ENCODE results near the gene OGFOD3.
A peak's percentile ranks its signal among the peaks of the same experiment; 100 is the strongest.
"Not testable (repeated sequence)": the region's sequence is repeated elsewhere in the genome, so short reads cannot be mapped to it uniquely, and the experiment has no call there.

Gene OGFOD3

DNA sequence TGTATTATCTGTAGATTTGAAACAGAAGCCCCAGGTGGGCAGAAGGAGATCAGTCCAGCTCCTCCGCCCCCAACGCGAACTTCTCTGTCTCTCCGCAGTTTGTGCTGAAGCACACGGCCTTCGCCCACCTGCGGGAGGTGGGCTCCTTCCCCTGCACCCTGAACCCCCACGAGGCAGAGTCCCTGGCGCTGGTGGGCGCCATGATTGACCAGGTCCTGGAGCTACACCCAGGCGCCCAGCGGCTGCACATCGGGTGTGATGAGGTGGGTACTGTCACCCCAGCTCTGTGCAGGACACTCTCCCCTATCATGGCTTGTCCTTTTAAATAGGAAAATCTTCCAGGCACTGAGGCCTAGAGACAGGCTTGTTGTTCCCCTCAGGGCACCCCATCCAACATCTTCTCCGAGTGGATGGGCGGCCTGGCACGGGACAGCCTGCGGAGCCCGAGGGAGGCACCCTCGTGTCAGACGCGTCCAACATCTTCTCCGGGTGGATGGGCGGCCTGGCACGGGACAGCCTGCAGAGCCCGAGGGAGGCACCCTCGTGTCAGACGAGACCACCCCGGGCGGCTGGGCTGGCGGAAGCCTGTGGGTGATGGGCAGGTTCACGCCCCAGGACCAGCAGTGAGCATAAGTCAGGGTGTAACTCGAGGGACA, 15.3 kb upstream of the OGFOD3 start:
- no peak for DNase-seq

DNA sequence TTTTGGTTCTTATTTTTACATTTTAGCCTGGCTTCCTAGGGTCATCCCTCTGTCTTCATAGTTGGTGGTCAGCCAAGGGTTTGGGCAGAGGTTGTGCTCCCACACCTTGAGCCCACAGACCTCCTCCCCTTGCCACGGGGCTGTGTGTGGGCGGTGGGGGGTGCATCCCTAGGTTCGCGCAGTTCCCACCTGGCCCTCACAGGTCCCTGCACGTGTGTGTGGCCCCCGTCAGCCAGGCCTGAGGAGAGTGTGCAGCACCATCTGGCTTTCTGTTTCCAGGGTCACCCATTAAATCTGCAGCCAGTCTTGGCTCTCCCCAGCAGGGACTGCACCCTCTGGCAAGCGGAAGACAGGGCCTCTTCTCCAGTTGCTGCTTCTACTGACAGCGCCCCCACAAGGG, 13.6 kb upstream of the OGFOD3 start:
- no peak for DNase-seq

DNA sequence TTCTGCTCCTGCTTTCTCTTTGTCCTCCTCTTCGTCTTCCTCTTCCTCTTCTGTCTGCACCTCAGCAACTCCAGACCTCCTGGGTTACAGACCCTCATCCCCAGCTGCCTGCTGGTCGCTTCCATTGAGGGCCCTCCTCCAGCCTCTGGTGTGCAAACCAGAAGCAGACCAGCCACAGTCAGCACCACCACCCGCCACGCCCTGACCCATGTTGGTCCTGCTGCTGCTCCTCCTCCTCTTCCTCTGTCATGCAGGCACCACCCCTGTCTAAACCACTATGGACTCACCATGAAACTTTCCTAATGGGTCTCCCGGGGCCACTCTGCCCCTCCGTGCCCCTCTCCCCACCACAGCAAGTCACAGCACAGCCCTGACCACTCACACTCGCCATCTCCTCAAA, 11.4 kb upstream of the OGFOD3 start:
- DNase-seq = no peak

DNA sequence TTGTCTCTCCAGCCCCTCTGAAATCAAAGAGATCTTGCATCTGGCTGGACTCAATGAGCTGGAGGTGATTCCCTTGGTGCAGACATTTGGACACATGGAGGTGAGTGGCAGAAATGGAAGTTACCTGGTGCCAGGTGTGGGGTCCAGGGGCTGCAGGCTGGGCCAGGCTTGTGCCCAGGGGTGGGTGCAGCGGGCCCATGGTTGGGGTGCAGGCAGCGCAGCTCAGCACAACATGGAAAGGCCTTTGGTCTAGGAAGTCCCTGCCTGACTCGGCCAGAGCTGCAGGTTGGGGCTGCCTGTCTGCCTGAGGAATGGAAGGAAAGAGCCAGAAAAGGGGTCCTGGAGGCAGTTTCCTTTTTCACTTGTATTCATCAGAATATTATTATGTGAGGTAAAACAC, 10.2 kb upstream of the OGFOD3 start:
- DNase-seq = no peak

DNA sequence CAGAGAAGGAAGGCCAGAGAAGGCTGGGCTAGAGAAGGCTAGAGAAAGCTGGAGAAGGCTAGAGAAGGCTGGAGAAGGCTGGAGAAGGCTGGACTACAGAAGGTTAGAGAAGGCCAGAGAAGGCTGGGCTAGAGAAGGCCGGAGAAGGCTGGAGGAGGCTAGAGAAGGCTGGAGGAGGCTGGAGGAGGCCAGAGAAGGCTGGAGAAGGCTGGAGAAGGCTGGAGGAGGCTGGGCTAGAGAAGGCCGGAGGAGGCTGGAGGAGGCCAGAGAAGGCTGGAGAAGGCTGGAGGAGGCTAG, 6.4 kb upstream of the OGFOD3 start:
- no peak for DNase-seq

DNA sequence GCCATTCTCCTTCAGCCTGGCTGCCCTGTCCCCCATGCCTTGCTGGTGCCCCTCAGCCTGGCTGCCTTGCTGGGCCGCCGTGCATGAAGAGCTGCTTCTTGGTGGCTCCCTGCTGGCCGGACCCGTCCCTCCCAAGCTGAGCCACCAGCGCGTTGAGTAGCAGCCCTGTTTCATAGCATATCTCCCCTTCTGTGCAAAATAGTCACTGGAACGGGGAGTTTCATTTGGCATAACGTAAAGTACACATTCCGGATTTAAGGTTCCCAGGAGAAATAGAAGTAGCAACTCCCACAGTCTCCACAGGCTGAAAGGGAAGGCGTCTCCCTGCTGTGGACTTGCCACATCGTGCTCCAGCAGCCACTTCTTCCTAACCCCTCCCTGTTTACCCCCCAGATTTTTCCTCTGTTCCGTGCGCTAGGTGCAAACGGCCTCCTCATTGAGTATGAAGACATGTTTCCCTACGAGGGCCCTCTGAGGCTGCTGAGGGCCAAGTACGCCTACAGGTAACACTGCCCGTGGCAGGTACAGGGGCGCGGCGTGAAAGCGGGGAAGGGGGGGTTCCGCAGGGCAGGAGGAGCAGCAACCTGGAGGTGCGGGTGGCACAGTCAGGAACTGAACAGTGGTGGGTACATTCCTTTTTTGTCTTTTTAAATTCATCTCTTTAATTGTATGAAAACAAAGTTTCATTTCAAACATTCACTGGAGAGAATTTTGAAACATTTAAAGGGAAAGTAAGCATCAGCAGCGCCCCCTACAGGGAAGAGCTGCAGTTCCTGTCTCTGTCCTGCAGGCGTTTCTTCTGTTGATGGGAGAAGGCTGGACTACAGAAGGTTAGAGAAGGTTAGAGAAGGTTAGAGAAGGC, 5.8 kb upstream of the OGFOD3 start:
- peak; percentile 17 to 41 (median 18) for DNase-seq

DNA sequence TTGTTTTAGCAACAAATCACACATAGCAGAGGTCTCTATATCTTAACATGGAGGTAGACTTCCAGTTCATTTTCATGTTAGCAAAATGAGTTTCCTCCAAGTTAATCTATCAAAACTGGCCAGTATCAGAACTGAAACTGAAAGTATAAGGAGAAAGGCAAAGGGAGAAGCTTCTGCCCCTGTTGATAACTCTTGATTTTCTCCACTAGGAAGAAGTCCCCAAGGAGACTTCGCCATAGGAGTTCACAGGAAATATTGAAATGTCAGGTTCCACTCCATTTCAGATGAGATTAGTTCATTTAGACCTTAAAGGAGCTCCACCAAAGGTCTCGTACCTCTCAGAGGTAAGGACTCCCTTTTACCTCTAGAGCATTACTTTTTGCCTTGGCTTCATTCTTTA, 1.2 kb upstream of the OGFOD3 start:
- no peak for DNase-seq

DNA sequence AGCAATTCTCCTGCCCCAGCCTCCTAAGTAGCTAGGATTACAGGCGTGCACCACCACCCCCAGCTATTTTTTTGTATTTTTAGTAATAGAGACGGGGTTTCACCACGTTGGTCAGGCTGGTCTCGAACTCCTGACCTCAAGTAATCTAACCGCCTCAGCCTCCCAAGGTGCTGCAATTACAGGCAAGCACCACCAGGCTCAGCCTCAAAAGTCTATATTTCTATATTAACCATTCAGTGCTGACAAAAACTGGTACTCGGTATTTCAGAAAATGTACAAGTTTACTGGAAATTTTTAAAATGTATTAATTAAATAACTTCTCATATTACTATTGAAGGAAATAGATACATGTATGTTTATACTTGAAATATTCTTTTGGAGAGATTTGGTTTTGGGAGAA, 1.6 kb downstream of the OGFOD3 start:
- no peak for DNase-seq

DNA sequence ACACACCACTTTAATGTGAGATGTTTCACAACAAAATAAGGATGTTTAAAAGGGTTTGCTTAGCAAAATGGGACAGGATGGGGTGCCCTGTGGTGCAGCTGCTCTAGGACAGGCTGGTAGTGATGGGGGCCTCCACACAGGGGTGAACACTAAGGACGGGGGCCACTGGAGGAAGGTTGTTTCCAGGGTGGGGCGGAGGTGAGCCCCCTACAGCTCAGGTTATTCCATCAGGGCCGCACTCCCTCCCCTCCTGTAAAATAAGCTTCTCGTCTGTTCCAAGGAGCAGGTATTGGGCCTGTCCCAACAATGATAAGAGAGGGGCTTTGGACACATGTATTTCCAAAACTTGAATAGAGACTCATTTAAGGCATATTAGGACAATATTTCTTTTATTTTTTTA, 2.1 kb downstream of the OGFOD3 start:
- no peak for DNase-seq

DNA sequence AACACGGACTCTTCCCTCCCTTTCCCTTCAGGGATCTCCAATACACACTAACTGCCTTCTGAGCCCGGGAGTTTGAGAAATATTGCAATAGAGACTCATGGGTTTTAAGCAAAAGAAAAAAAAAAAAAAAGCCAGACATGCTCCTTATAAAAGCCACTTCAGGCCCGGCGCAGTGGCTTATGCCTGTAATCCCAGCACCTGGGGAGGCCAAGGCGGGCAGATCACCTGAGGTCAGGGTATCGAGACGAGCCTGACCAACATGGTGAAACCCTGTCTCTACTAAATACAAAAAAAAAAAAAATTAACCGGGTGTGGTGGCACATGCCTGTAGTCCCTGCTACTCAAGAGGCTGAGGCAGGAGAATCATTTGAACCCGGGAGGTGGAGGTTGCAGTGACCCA, 2.6 kb downstream of the OGFOD3 start:
- no peak for DNase-seq

DNA sequence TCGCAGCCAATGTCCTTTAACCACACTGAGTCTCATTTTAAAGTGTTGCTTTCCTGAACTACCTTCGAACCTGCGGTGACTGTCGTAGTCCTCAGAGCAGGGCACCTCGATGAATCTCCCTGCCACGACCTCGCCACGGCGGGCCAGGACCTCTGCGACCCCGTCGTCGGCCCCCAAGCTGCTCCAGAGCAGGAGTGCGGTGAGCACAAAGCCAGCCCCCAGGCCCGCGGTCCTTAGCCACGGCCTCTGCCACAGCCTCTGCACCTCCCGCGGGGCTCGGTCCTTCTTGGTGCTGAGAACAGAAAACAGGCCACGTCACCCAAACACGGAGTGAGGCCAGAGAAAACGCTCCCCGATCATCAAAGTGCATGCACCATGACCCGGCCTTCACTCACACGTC, 3.0 kb downstream of the OGFOD3 start:
- DNase-seq = no peak

DNA sequence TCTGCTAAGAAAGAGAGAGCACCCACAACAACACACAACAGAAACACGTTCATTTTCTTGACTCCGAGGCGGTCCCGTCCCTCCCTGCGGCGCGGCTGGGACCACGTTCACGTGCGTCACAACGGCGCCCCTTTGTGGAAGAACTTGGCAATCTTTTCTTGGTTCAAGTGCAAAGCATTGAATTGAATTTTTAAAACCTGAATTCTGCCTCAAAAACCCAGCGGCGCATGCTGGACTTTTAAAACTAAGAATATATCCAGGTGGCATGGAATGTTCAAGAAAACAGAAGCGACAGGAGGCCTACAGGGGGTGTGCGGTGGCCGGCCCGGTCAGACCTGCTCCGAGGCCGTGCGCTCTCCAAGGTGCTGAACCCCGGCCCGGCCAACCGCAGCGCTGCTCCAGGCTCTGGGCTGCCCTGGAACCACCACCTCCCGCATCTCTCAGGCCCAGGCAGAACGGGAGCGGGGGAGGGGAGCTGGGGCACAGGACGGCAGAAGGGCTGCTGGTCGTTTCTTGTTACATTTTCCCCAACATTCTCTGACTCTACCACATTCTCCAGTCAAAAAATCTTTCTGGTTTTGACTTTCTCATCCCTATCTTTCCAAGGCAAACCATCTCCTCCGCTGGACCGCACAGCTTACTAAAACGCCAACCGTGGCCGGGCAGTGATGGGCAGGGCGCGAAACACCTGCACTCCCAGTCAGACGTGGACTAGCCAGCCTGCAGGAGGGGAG, 3.7 kb downstream of the OGFOD3 start:
- peak; percentile 29 to 60 (median 44) for DNase-seq

DNA sequence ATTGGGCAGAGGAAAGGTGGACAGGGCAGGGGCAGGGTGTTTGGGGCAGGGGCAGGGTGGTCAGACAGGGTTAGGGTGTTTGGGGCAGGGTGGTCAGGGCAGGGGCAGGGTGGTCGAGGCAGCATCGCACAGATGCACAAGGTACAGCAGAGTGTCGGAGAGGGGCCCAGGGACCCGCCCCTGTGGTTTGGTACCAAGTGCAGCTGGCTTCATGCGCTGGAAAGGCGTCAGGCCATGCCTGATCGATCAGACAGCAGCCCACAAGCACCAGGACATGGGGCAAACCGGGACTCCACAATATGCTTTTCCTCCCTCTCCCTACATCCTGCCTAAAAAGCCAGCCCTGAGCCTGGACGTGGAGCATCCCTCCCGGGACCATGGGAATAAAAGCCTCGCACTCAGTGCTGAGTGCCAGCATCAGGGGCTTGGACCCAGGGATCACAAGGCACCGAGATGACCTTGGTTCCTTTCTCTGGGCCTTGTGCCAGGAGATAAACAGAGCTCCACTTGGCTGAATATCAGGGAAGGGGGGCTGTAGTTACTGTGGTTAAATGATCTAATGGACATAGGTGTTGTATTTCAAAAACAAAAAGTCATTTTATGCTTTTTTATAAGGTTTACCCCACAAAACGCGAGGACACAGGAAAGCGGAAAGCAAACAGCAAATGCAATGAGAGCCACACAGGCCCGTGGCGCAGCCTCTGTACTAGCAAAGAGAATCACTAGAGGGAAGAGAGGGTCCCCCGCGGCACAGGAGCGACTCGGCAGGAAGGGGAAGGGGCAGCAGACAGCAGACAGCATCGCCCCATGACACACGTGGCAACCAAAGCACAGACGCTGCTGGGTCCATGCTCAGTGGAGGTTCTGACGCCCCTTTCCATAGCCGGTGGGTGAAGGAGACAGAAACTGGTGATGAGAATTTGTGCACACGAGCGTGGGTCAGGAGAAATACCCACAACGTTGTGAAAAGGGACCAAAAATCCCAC, 5.6 kb downstream of the OGFOD3 start:
- no peak for DNase-seq

DNA sequence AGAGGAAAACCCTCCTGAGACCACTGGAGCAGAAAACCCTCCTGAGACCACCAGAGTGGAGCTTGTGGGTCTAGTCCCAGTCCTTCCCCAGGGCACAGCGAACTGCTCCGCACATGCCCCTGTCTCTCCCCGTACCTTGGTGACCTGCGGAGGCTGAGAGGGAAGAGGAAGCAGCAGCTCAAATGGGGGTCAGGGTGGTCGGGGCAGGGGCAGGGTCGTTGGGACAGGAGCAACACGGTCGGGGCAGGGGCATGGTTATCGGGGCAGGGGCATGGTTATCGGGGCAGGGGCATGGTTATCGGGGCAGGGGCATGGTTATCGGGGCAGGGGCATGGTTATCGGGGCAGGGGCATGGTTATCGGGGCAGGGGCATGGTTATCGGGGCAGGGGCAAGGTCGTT, 6.3 kb downstream of the OGFOD3 start:
- DNase-seq = not testable (repeated sequence)

DNA sequence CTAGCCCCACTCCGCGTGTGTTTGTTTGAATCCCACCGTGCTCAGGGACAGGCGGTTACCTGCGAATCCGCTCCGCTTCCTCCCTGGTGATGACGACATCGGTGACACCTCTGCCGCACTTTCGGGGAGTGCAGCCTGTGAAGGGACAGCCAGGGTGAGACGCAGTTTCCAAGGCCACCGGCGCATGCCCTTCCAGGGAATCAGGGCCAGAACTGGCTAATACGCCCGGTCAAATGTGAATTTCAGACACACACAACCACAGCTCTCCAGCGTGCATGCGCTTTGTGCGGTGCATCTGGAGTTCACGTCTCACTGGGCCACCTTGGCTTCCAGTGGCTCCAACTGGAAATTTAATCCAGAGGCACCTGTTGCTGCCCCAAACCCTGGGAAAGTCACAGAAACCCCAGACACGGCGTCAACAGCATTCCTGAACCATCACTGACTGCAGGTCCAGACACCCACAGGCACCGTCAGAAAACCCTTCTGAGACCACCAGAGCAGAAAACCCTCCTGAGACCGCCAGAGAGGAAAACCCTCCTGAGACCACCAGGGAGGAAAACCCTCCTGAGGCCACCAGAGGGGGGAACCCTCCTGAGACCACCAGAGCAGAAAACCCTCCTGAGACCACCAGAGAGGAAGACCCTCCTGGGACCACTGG, 6.9 kb downstream of the OGFOD3 start:
- no peak for DNase-seq

DNA sequence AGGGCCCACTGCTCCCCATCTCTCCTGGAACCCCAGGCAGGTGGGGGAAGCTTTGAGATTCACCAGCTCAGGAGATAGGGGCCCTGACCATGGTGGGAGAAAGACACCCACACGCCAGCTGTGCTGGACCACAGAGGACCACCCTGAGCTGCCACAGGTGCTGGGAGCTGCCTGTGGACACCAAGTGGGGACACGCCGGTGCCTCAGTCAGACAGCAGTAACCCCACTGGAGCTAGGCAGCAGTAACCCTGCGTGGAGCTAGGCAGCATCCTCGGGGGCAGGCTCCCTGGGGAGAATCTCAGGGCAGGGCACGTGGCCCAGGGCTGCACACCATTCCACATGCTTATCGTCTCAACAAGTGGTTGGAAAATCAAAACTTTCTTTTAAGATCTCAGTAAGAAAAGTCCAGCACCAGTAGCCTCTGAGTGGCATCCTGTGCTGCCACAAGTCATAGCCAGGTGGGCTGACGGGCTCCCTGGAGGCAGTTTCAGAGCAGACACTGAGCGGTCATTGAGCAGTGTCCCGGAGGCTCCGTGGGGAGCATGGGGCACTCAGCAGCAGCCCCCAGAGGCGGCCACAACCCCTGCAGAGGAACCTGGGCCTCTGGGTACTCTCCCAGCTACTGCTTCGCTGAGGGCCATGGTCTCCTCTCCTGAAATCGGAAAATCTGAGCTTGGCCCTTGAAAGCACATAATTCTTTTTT, 8.2 kb downstream of the OGFOD3 start:
- no peak for DNase-seq

DNA sequence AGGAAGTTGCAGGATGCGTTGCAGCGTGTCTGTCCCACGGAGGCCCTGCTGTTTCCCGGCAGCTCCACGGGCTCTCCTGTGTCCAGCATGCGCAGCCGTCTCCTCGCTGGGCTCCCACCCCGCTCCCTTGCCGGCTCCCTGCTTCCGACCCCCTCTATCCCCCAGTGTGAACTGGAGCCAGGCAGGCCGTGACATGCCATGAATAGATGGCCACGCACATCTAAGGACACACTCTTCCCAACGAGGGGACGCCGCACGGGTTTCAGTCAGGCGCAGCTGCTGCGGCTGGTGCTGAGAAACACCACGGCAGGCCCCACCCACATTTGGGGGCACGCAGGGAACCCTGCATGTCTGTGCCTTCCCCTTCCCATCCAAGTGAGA, 9.5 kb downstream of the OGFOD3 start:
- DNase-seq = no peak

DNA sequence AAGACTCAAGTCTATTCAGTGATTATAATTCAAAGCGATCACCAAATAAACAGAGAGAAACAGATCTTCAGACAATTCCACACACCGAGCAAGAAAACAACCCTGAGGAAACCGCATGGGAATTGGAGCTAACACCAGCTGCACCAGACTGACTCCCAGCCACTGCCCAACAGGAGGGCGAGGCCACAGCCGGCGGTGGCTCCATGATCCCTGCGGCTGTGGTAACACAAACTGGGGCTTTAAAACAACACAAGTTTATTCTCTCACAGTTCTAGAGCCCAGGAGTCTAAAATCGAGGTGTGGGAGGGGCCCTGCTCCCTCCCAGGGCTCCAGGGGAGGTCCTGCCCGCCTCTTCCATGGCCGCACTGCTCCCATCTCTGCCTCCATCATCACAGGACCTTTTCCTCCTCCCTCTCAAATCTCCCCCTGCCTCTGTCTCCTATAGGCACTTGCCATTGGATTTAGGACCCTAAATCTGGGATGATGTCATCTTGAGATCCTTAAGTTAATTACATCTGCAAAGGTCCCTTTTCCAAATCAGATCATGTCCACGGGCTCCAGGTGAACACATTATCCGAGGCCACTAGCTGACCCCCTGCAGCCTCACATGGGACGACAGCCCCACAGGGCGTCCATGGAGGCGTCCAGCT, 10.0 kb downstream of the OGFOD3 start:
- no peak for DNase-seq

DNA sequence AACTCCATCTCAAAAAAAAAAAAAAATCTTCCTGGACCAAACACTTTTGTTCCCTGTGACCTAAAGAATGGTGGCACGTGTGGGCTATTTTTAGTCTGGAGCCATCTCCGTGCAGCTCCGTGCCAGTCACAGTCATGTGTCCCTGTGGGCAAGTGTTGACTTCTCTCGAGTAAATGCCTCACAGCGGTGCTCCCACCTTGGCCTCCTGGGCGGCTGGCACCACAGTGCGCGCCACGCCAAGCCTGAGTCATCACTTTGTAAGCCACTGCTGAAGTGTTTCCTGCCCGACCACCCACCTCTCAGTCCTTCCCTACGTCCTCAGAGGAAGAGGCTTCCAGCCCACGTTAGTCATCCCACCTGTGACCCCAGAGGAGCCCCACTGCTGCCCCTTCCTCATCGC, 11.1 kb downstream of the OGFOD3 start:
- no peak for DNase-seq

DNA sequence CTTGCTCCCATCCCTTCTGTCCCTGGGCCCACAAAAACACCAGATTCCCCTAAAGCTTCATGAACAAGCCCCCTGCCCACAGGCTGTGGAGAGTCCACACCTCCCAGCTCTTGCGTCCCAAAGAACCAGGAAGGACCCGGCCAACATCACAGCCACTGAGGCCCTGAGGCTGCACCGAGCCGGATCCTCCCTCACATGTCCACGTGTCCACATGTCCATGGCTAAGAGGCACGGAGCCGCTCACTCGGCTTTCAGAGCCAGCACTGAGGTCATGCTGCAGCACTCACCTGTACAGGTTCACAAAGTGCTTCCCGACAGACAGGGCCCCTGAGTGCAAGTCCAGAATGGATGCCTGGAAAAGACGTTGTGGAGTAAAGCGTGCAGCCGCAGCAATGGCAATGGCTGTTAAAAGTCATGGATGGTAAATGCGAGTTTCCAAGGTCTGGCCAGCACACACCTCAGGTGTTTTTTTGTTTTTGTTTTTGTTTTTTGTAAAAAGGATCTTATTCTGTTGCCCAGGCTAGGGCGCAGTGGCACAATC, 12.2 kb downstream of the OGFOD3 start:
- DNase-seq = no peak

DNA sequence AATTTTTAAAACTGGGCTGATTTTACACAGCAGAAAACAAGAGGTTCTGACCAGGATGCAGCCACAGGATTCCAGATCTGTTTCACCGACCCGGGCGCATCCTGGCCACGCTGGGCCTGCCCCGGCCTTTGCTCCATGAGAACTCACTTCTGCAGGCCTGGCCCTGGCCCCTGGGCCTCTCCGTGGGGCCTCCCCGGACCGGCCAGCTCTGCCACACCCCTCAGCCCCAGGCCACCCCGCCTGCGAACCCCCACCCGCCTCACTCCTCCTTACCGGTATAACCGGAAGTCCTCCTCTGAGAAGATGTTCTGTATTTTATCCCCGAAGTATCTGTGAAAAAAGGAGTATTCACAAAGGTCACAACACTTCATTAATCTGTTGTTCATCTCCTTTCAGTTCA, 13.3 kb downstream of the OGFOD3 start:
- DNase-seq = no peak
